Nephron progenitor cell (in vitro differentiated cells): ENCODE results near the gene TCERG1L.

ENCODE experiments used
- DNase-seq: peaks from one replicate; pipeline ENCODE4 v3.0.0; 2021
- H3K27ac Mint-ChIP-seq: 2 replicates; pipeline ENCODE4 v1.8.0; 2021; ENCODE audit warnings: mild to moderate bottlenecking, moderate library complexity, mixed read lengths
- H3K27me3 Mint-ChIP-seq: 2 replicates; pipeline ENCODE4 v1.8.0; 2021; ENCODE audit warnings: mild to moderate bottlenecking, low read depth, mixed read lengths; ENCODE audit not compliant: poor library complexity
- H3K36me3 Mint-ChIP-seq: 2 replicates; pipeline ENCODE4 v1.8.0; 2021; ENCODE audit warnings: low read depth, mixed read lengths
- H3K4me1 Mint-ChIP-seq: 2 replicates; pipeline ENCODE4 v1.8.0; 2021; ENCODE audit warnings: mixed read lengths
- H3K4me3 Mint-ChIP-seq: 2 replicates; pipeline ENCODE4 v1.8.0; 2021; ENCODE audit warnings: mild to moderate bottlenecking, moderate library complexity, mixed read lengths
- H3K9me3 Mint-ChIP-seq: 2 replicates; pipeline ENCODE4 v1.8.0; 2021; ENCODE audit warnings: mild to moderate bottlenecking, moderate library complexity, mixed read lengths
- TF ChIP-seq, protein P1 (sequence below): fragments of 200-600 bp; sonication (generic); IDR thresholded peaks from 2 replicates; pipeline ENCODE4 v1.5.0; 2021; ENCODE audit warnings: antibody characterized with exemption

Gene TCERG1L

DNA sequence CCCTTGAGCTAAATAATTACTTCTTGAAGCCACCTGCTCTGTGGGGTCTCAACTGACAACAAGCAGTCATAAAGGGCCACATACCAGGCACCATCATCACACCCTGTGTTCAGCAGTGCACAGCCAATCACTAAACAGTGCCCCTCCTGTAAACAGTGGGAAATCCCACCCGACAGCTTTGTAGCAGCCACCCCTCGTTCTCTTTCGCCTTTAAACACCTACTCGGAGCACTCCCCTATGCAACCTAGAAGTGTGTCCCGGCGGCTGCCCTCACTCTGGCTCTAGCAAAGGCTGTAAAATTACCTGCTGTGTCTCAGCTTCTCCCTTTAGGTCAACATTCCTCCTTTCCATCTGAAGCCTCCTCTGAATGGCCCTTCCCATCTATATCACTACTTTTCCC is 111.9 kb downstream of the TCERG1L start:
- H3K9me3 Mint-ChIP-seq, result peaks cover 2% of the 10 kb centered on the region
- DNase-seq, result no peak
- peaks cover 36% of the 10 kb centered on the region for H3K4me1 Mint-ChIP-seq
- TF ChIP-seq, protein P1, sequence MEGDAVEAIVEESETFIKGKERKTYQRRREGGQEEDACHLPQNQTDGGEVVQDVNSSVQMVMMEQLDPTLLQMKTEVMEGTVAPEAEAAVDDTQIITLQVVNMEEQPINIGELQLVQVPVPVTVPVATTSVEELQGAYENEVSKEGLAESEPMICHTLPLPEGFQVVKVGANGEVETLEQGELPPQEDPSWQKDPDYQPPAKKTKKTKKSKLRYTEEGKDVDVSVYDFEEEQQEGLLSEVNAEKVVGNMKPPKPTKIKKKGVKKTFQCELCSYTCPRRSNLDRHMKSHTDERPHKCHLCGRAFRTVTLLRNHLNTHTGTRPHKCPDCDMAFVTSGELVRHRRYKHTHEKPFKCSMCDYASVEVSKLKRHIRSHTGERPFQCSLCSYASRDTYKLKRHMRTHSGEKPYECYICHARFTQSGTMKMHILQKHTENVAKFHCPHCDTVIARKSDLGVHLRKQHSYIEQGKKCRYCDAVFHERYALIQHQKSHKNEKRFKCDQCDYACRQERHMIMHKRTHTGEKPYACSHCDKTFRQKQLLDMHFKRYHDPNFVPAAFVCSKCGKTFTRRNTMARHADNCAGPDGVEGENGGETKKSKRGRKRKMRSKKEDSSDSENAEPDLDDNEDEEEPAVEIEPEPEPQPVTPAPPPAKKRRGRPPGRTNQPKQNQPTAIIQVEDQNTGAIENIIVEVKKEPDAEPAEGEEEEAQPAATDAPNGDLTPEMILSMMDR, result no peak
- H3K4me3 Mint-ChIP-seq, result peak overlapping the region; percentile 47
- H3K27me3 Mint-ChIP-seq, result peaks cover 40% of the 10 kb centered on the region
- no peaks in the 10 kb centered on the region for H3K36me3 Mint-ChIP-seq
- no peak overlapping the region for H3K27ac Mint-ChIP-seq

DNA sequence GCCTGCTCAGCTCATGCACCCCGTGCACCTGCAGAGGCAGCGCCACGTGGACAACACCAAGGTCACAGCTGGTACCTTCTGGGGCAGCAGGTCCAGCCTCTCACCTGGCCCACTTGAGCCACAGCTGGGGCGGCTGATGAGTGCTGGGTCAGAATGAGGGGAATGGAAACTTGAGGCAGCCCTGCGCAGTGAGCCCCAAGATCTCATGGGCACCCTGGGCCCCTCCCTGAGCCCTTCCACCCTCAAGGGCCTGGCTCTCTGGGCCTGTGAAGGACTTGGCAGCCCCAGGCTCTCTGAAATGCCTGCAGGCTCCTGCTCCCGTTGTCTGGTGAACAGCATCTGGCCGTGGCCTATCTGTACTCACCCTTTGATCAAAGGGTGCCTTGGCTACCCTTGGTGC is 112.7 kb downstream of the TCERG1L start:
- Mint-ChIP-seq H3K4me3 (no peak overlapping the region), H3K27ac (no peak overlapping the region), H3K27me3 (peaks cover 40% of the 10 kb centered on the region), H3K9me3 (peaks cover 2% of the 10 kb centered on the region), H3K36me3 (no peaks in the 10 kb centered on the region), H3K4me1 (peaks cover 36% of the 10 kb centered on the region)
- DNase-seq, result no peak
- TF ChIP-seq, protein P1, result no peak

- no peak overlapping the region for H3K4me3 Mint-ChIP-seq
Measured at GRCh38 chr10:131198401-131198800, 113.1 kb downstream of the TCERG1L start.

DNA sequence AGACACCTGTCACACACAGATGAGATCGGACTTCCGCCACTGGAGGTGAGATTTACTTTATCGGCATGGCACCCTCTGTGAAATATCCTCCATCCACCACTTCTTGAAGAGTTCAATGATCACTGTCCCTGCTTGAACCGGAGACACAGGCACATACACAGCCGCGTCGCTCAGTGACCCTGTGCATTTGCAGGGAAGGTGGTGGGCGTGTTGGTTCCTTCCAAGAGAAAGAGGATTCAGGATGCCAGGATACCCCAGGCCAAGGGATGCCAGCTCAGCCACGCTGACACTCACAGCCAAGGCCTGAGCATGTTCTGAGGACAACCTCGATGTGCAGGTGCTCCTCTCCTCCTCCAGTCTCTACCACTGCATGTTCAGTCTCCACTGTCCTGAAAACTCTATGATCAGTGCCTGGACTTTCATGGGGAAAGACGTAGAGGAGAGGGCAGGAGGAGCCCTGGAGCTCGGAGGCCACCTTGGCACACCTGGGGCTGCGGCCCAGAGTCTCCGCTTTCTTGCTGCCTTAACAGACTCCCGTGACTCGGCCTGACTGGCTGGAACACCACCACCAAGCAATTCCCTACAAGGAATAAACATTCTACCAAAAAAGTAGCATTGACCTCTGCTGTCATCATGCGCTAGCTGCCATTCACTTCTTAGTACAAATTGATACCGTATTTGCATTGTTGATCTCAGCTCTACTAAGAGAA is 115.2 kb downstream of the TCERG1L start:
- no peak for DNase-seq
- Mint-ChIP-seq H3K27ac (peak overlapping the region; percentile 64), H3K9me3 (peaks cover 5% of the 10 kb centered on the region), H3K27me3 (peaks cover 40% of the 10 kb centered on the region), H3K4me3 (no peak overlapping the region), H3K36me3 (no peaks in the 10 kb centered on the region), H3K4me1 (peaks cover 27% of the 10 kb centered on the region)
- TF ChIP-seq, protein P1, result no peak

More at GRCh38 chr10:131198401-131198800, 113.1 kb downstream of the TCERG1L start:
- Mint-ChIP-seq H3K9me3 (peaks cover 6% of the 10 kb centered on the region), H3K36me3 (no peaks in the 10 kb centered on the region), H3K4me1 (peaks cover 36% of the 10 kb centered on the region), H3K27me3 (peaks cover 40% of the 10 kb centered on the region), H3K27ac (no peak overlapping the region)
- TF ChIP-seq, protein P1, result no peak
- no peak for DNase-seq

DNA sequence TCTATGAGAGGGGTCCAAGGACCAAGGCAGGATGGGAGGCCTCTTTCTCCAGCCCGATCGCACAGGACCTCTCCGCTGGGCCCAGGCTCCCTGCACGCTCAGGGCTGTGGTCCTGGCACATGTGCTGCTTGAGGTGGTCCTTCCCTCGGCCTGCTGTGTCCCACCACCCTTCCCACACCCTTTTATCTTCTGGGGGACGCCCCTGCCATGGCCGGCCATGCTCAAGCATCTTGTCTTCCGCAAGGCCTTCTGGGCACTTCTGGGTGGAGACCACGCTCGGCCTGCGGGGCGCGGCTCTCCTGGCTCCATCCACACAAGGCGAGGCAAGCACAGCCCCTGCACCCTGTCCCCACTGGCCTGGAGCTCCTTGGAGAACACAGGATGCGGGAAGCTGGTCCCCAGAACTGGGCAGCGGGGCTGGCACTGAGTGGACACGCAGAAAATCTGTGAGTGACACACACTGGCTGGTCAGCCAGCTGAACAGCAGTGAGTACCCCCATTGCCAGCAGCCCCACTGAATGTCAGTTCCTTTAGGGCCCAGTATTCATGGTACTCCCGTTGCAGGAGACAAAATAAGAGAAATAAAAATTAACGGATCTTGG is 115.9 kb downstream of the TCERG1L start:
- Mint-ChIP-seq H3K27ac (no peak overlapping the region), H3K36me3 (no peaks in the 10 kb centered on the region), H3K27me3 (peaks cover 35% of the 10 kb centered on the region), H3K9me3 (peaks cover 5% of the 10 kb centered on the region), H3K4me3 (no peak overlapping the region), H3K4me1 (peaks cover 21% of the 10 kb centered on the region)
- TF ChIP-seq, protein P1, result no peak
- DNase-seq, result no peak

GRCh38 chr10:131195116-131195515 is 116.4 kb downstream of the TCERG1L start:
- TF ChIP-seq, protein P1, result no peak
- no peak for DNase-seq
- no peak overlapping the region for H3K4me3 Mint-ChIP-seq
- H3K36me3 Mint-ChIP-seq, result no peaks in the 10 kb centered on the region
- no peak overlapping the region for H3K27ac Mint-ChIP-seq
- H3K4me1 Mint-ChIP-seq, result peaks cover 16% of the 10 kb centered on the region
- H3K27me3 Mint-ChIP-seq, result peaks cover 35% of the 10 kb centered on the region
- peaks cover 5% of the 10 kb centered on the region for H3K9me3 Mint-ChIP-seq
